T-cell (primary cell): ENCODE measurements around the gene CTTNBP2NL. TPM values are rescaled to one million over a fixed set of nuclear protein-coding genes. Genes with fewer than 3 reads are reported as not detected.
"Not testable (repeated sequence)": the region's sequence is repeated elsewhere in the genome, so short reads cannot be mapped to it uniquely, and the experiment has no call there.

Experiments used
- ATAC-seq, 4 experiments: fragments of 200-7000 bp in 3 of 4; fragments of 150-1000 bp in 1 of 4; cut with Tn5 transposase; replicated peaks in 1 of 4; 1 replicate in 3 of 4; 2 replicates in 1 of 4; pipeline ENCODE4 v1.10.0; 2021; ENCODE audit warnings: moderate library complexity in 3 of 4, mild to moderate bottlenecking in 2 of 4, moderate number of reproducible peaks in 1 of 4
- CTCF ChIA-PET, 2 donors: fragments of 300-600 bp; sonication (Branson Sonifier 250); formaldehyde crosslinking; loops; one replicate each; lab custom pipeline; 2022; ENCODE audit warnings: antibody characterized with exemption in 2 of 2; lab: Charles Lee
- POLR2A ChIA-PET, 2 donors: fragments of 300-600 bp; sonication (Branson Sonifier 250); formaldehyde crosslinking; loops; one replicate each; lab custom pipeline; 2022; ENCODE audit warnings: antibody characterized with exemption in 2 of 2; lab: Charles Lee
- DNase-seq, 35 experiments: peaks; one replicate each; pipeline versions ENCODE4 v3.0.0 to v3.0.0-alpha.2; 2013 to 2023
- H3K27ac ChIP-seq: one replicate; pipeline ENCODE4 v1.5.1; 2013; ENCODE audit warnings: low read length
- H3K27me3 ChIP-seq, 2 experiments: replicated peaks in 1 of 2; 1 replicate in 1 of 2; 2 replicates in 1 of 2; pipeline versions ENCODE4 v1.6.1 to v1.7.0; 2013; ENCODE audit warnings: low read length in 1 of 2, mixed read lengths in 1 of 2; ENCODE audit not compliant: control insufficient read depth in 2 of 2, insufficient read depth in 2 of 2; ENCODE audit errors: extremely low read depth in 1 of 2
- H3K36me3 ChIP-seq, 2 donors: 1 replicate in 1 of 2; 2 replicates in 1 of 2; pipeline versions ENCODE4 v1.6.1 to v1.7.0; 2013; ENCODE audit warnings: low read length in 1 of 2; ENCODE audit not compliant: control insufficient read depth in 2 of 2, insufficient read depth in 1 of 2; ENCODE audit errors: extremely low read depth in 1 of 2
- H3K4me1 ChIP-seq, 2 experiments: 1 replicate in 1 of 2; 2 replicates in 1 of 2; pipeline versions ENCODE4 v1.6.1 to v1.7.0; 2013; ENCODE audit warnings: low read length in 2 of 2, mixed read lengths in 1 of 2; ENCODE audit not compliant: insufficient read depth in 2 of 2, control insufficient read depth in 1 of 2; ENCODE audit errors: extremely low read depth in 1 of 2
- H3K4me3 ChIP-seq, 2 donors: 1 replicate in 1 of 2; 2 replicates in 1 of 2; pipeline versions ENCODE4 v1.5.1 to v1.7.0; 2013; ENCODE audit warnings: mild to moderate bottlenecking in 2 of 2, low read length in 1 of 2, moderate library complexity in 1 of 2; ENCODE audit not compliant: control insufficient read depth in 1 of 2; ENCODE audit errors: extremely low read depth in 1 of 2
- H3K9me3 ChIP-seq: 2 replicates; pipeline ENCODE4 v1.7.0; 2013
- H3K27ac Mint-ChIP-seq, 2 donors: one replicate each; pipeline ENCODE4 v1.8.0; 2020 to 2021; ENCODE audit warnings: mild to moderate bottlenecking in 2 of 2, mixed read lengths in 2 of 2
- H3K27me3 Mint-ChIP-seq, 2 donors: one replicate each; pipeline ENCODE4 v1.8.0; 2021 to 2022; ENCODE audit warnings: mixed read lengths in 2 of 2
- H3K36me3 Mint-ChIP-seq: one replicate; pipeline ENCODE4 v1.8.0; 2021; ENCODE audit warnings: mixed read lengths
- H3K4me1 Mint-ChIP-seq, 3 donors: one replicate each; pipeline ENCODE4 v1.8.0; 2020 to 2022; ENCODE audit warnings: mixed read lengths in 3 of 3, mild to moderate bottlenecking in 1 of 3
- H3K4me3 Mint-ChIP-seq, 3 donors: one replicate each; pipeline ENCODE4 v1.8.0; 2020 to 2022; ENCODE audit warnings: mild to moderate bottlenecking in 3 of 3, mixed read lengths in 3 of 3, moderate library complexity in 3 of 3
- H3K9me3 Mint-ChIP-seq, 3 donors: one replicate each; pipeline ENCODE4 v1.8.0; 2020 to 2022; ENCODE audit warnings: mixed read lengths in 3 of 3
- WGBS: methylation state at CpG from one replicate; pipeline ENCODE4 v1.1.5; 2013; ENCODE audit warnings: missing lambda C conversion rate; ENCODE audit not compliant: insufficient coverage; 5-methylcytosine and 5-hydroxymethylcytosine counted together
- total RNA-seq, 35 experiments: library from RNA in 6 of 35; stranded (reverse) in 6 of 35; fragments of 120-200 nt in 1 of 35; gene quantifications; one replicate each; pipeline versions ENCODE4 v1.2.1 to v1.2.4 and lab custom pipeline; 2013 to 2026

Gene CTTNBP2NL
- total RNA-seq, 5 donors from 2014 or later (not counting 1 experiment from before 2014, with no cell fraction given): 0.37 to 1.1 (median 0.51) TPM

DNA sequence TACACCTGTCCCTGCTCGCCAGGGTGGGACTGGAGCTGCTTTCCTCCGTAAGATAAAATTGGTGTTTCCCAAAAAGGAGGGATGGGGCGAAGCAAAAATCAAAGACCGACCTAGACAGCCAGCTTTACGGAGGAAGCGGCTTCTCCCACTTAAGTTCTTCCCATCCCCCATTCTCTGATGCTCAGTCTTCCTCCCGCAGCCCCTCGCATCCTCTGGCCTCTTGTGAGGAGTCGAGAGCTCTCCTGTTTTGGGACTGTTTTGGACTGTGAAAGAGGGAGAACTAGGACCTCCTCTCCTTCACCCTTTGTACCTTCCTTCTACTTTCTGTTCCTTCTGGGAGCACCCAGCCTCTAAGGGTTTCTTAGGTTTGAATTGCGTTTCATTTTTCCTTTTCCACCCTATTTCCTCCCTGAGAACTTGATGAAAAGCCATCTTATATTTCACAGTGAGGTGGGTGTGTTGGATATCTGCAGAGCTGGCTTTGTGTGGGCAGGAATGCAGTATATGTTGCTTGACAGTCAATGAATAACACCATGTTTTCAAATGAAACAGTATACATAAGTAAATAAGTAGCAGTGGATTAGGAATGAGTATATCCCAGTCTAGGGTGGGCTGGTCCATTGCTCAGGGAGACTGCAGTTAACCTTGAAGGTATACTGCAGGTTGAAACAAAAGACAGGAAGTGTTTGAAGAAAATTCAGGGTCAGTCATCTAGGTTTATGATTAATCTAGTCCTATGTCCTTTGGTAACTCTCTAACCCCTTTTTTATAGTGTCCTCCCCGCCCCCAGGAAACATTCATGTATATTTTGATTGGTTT is 848 bp downstream of the CTTNBP2NL start:
- Histone ChIP-seq H3K9me3 (no peaks in the 10 kb centered on the region), H3K27ac (no peak overlapping the region), H3K36me3 (no peaks in the 10 kb centered on the region), H3K4me1 (peaks cover 3 to 16% of the 10 kb centered on the region in 2 experiments), H3K4me3 (peak overlapping the region; percentile 76 to 94), H3K27me3 (peaks cover 0 to 7% of the 10 kb centered on the region in 2 experiments)
- no peaks in the 10 kb centered on the region for H3K36me3 Mint-ChIP-seq
- H3K4me1 Mint-ChIP-seq: peaks cover 16 to 22% (median 19%) of the 10 kb centered on the region in 3 donors
- DNase-seq: peak in 1 of 35 experiments; percentile 23
- H3K27me3 Mint-ChIP-seq: peaks cover 13 to 14% of the 10 kb centered on the region in 2 donors
- no peaks in the 10 kb centered on the region for H3K9me3 Mint-ChIP-seq
- POLR2A ChIA-PET: interaction anchor here in 1 of 2 donors (1.3 kb wide), 1 partner anchor 221 kb away, joined by 3 read pairs; no protein-coding TSS in a partner anchor
- peak overlapping the region in 1 of 2 donors; percentile 61 for H3K27ac Mint-ChIP-seq
- H3K4me3 Mint-ChIP-seq: peak overlapping the region; percentile 90 to 91 (median 90)
- ATAC-seq: no peak
- WGBS: no CpG with 5 or more reads among the region's 11 CpGs
- CTCF ChIA-PET: interaction anchor here in 1 of 2 donors (0.5 to 0.7 kb wide), 2 partner anchors 676 to 725 kb away, joined by 4 to 5 read pairs; partner anchors contain the start of gene LRIG2

DNA sequence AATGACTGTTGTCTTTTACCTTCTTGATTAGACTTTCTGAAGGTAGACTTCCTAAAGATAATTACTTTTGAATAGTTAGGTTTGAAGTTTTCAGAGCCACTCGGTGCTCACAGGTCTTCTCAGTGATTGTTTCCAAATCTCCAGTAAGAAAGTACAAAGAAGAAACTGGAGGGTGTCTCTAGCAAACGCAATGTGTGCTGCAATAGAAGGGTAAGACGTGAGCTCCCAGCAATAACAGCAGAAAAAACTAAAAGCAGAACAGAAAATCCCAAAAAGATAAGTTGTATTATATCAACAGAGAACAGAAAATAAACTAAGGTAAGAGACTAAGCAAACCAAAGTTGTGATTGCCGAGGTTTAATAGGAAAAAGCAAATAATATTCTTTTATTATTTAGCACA is 1.8 kb downstream of the CTTNBP2NL start:
- Mint-ChIP-seq H3K27me3 (peaks cover 7 to 14% of the 10 kb centered on the region in 2 donors), H3K9me3 (no peaks in the 10 kb centered on the region), H3K36me3 (no peaks in the 10 kb centered on the region), H3K4me3 (no peak overlapping the region), H3K27ac (no peak overlapping the region), H3K4me1 (peaks cover 16 to 22% (median 19%) of the 10 kb centered on the region in 3 donors)
- Histone ChIP-seq H3K4me3 (no peak overlapping the region), H3K4me1 (peaks cover 3 to 16% of the 10 kb centered on the region in 2 experiments), H3K27me3 (peaks cover 0 to 7% of the 10 kb centered on the region in 2 experiments), H3K36me3 (no peaks in the 10 kb centered on the region), H3K27ac (no peak overlapping the region), H3K9me3 (no peaks in the 10 kb centered on the region)
- ChIA-PET POLR2A (no interaction called here), CTCF (no interaction called here)
- WGBS: 100% methylated on average over 1 of the region's 4 CpGs
- no peak for ATAC-seq
- no peak for DNase-seq

DNA sequence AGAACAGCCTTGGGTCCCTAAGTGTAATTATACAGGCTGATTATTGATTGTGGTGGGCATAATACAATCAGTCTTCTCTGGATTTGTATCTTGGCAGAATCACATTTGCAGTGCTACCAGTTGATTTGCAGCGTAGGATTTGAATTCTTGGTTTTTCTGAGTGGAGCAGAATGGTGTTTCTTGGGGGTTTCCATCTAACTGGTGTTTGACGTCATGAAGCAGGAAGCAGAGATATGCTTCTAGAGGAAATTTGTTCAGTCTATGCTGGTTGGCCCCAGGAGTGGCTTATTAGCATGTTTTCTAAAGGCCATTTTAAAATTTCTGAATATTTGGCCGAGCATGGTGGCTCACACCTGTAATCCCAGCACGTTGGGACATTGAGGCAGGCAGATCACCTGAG is 3.4 kb downstream of the CTTNBP2NL start:
- no peaks in the 10 kb centered on the region for H3K9me3 ChIP-seq
- ChIA-PET CTCF (interaction anchor here (0.6 kb wide), 2 partner anchors 9 to 157 kb away, joined by 4 to 5 read pairs; no protein-coding TSS in a partner anchor), POLR2A (interaction anchor here in 1 of 2 donors (0.7 kb wide), 1 partner anchor 67 kb away, joined by 5 read pairs; no protein-coding TSS in a partner anchor)
- Mint-ChIP-seq H3K4me1 (peaks cover 16 to 19% (median 19%) of the 10 kb centered on the region in 3 donors), H3K27ac (no peak overlapping the region), H3K9me3 (no peaks in the 10 kb centered on the region), H3K36me3 (no peaks in the 10 kb centered on the region), H3K27me3 (peaks cover 0 to 8% of the 10 kb centered on the region in 2 donors), H3K4me3 (no peak overlapping the region)
- H3K4me1 ChIP-seq: peaks cover 3 to 16% of the 10 kb centered on the region in 2 experiments
- H3K4me3 ChIP-seq: no peak overlapping the region
- no peak overlapping the region for H3K27ac ChIP-seq
- no peaks in the 10 kb centered on the region for H3K36me3 ChIP-seq
- ATAC-seq: no peak
- 60% methylated on average over 4 of the region's 4 CpGs for WGBS
- peaks cover 0 to 7% of the 10 kb centered on the region in 2 experiments for H3K27me3 ChIP-seq
- peak in 1 of 35 experiments; percentile 34 for DNase-seq

DNA sequence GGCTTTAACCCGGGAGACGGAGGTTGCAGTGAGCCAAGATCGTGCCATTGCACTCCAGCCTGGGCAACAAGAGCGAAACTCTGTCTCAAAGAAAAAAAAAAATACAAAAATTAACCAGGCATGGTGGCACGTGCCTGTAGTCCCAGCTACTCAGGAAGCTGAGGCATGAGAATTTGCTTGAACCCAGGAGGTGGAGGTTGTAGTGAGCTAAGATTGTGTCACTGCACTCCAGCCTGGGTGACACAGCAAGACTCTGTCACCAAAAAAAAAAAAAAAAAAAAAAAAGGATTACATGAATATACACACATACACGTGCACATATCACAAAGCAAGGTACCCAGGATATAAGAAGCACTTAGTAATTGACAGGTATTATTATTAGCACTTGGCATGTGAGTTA is 4.7 kb downstream of the CTTNBP2NL start:
- H3K9me3 ChIP-seq, H3K4me3 Mint-ChIP-seq, H3K27me3 Mint-ChIP-seq, H3K4me3 ChIP-seq, ATAC-seq, H3K36me3 ChIP-seq, POLR2A ChIA-PET, DNase-seq, H3K27ac Mint-ChIP-seq, H3K36me3 Mint-ChIP-seq, H3K27me3 ChIP-seq, H3K9me3 Mint-ChIP-seq, H3K27ac ChIP-seq: not testable (repeated sequence)
- WGBS: 100% methylated on average over 2 of the region's 6 CpGs
- H3K4me1 ChIP-seq: peaks cover 3 to 10% of the 10 kb centered on the region in 2 experiments
- CTCF ChIA-PET: interaction anchor here in 1 of 2 donors (1.2 kb wide), 1 partner anchor 9 kb away, joined by 4 read pairs; no protein-coding TSS in a partner anchor
- peaks cover 10 to 12% (median 10%) of the 10 kb centered on the region in 3 donors for H3K4me1 Mint-ChIP-seq

DNA sequence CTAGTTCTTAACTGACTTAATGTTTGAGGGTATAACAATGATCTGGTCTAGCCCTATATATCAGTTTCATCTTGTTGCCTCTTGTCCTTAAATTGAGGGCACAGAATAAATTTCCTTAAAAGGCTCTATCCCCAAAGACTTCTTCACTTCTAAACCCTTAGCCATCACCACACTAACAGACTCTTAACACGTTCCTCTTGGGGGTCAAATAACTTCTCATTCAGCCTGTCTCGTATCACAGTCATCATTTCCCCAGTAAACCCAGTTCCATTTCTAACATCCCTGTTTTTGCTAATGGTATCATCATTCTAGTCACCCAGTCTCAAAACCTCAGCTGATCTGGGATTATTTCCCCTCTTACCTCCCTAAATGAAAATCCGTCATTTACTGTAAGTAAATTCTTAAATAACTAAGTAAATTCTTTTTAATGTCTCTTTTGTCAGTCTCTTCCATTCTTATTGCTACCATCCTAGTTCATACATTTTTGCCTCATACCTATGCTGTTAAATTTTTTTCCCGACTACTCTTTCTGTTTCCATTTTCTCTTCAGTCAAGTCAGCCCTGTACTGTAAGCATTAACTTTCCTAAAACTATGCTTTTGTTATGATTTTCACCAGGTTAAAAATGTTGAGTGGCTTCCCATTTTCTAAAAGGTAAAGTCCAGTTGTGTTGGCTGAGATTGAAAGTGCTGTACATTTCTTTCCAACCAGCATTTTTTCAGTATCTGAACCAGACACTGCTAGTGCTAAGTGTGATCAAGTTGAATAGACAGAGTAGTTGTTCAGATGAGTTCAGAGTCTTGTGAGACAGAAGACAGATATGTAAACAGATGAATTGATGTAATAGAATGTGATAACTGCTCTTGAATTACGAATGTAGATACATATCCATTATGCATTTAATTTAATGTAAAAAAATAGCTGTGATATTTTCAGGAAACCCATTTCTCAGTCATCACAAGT is 6.9 kb downstream of the CTTNBP2NL start:
- 42% methylated on average over 2 of the region's 5 CpGs for WGBS
- Mint-ChIP-seq H3K36me3 (no peaks in the 10 kb centered on the region), H3K27ac (no peak overlapping the region), H3K4me1 (no peaks in the 10 kb centered on the region), H3K9me3 (no peaks in the 10 kb centered on the region), H3K27me3 (peaks cover 0 to 1% of the 10 kb centered on the region in 2 donors), H3K4me3 (no peak overlapping the region)
- Histone ChIP-seq H3K36me3 (no peaks in the 10 kb centered on the region), H3K9me3 (no peaks in the 10 kb centered on the region), H3K27ac (no peak overlapping the region), H3K4me1 (no peaks in the 10 kb centered on the region), H3K27me3 (peaks cover 0 to 2% of the 10 kb centered on the region in 2 experiments), H3K4me3 (no peak overlapping the region)
- DNase-seq (no peak), ATAC-seq (no peak)
- POLR2A ChIA-PET: no interaction called here
- CTCF ChIA-PET: no interaction called here

DNA sequence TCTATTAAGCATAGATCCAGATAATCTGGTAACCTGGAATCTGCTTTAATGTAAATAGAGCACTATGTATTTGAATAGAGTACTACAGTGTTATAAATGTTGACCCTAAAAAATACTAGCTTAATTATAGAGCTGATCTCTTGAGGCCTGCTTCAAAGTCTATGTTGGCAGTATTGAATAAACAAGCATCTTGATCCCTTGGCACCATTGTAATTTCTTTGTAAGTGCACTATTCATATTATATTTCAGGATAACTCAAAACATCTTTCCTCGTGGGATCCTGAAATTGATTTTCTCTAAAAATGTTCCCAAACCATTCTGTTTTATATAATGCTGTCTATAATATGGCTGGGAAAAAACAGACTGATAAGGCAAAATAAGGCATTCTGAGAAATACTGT is 10.8 kb downstream of the CTTNBP2NL start:
- ChIA-PET POLR2A (no interaction called here), CTCF (interaction anchor here in 1 of 2 donors (0.9 to 1.0 kb wide), 2 partner anchors 13 to 39 kb away, joined by 3 to 4 read pairs; no protein-coding TSS in a partner anchor)
- Histone ChIP-seq H3K27ac (no peak overlapping the region), H3K27me3 (peaks cover 0 to 4% of the 10 kb centered on the region in 2 experiments), H3K9me3 (no peaks in the 10 kb centered on the region), H3K4me3 (no peak overlapping the region), H3K36me3 (no peaks in the 10 kb centered on the region), H3K4me1 (no peaks in the 10 kb centered on the region)
- H3K4me3 Mint-ChIP-seq: no peak overlapping the region
- no peaks in the 10 kb centered on the region for H3K4me1 Mint-ChIP-seq
- no peaks in the 10 kb centered on the region for H3K9me3 Mint-ChIP-seq
- H3K36me3 Mint-ChIP-seq: no peaks in the 10 kb centered on the region
- no peak for ATAC-seq
- WGBS: no CpG with 5 or more reads among the region's 1 CpG
- H3K27me3 Mint-ChIP-seq: peaks cover 1 to 3% of the 10 kb centered on the region in 2 donors
- no peak for DNase-seq
- no peak overlapping the region for H3K27ac Mint-ChIP-seq
